ENCODE results near the gene AUTS2. TPM values are rescaled to one million over a fixed set of nuclear protein-coding genes. Genes with fewer than 3 reads are reported as not detected.

AUTS2 gene
- total RNA-seq, 1 experiment from 2014 or later: 256 TPM

GRCh38 chr7:69770613-69771012 is 172.3 kb downstream of the AUTS2 start:
- peaks cover 18 to 21% of the 10 kb centered on the region in 2 experiments for H3K4me1 Mint-ChIP-seq
- no CpG with 5 or more reads among the region's 6 CpGs for WGBS (ENCODE audit: extremely low coverage, insufficient read length, low lambda C conversion rate)
- Histone ChIP-seq H3K4me2 (ENCODE audit: insufficient read depth, insufficient read length, low read length) (no peak overlapping the region), H2BK5ac (ENCODE audit: insufficient read length, low read length) (no peak overlapping the region), H4K20me1 (ENCODE audit: control insufficient read depth, insufficient read depth, insufficient read length) (no peaks in the 10 kb centered on the region), H3T11ph (ENCODE audit: low read length) (no peak overlapping the region), H2AFZ (ENCODE audit: low read length) (no peak overlapping the region), H4K8ac (replicated peaks; ENCODE audit: insufficient read length, low read depth, low read length) (no peak overlapping the region), H3K14ac (ENCODE audit: insufficient read depth, low read length) (no peak overlapping the region), H3K56ac (ENCODE audit: insufficient read length, low read depth, low read length) (no peak overlapping the region), H3K79me1 (ENCODE audit: insufficient read depth, low read depth, low read length, poor library complexity, severe bottlenecking) (no peaks in the 10 kb centered on the region), H3K79me2 (ENCODE audit: insufficient read depth, low read length) (no peaks in the 10 kb centered on the region), H3K27me3 (ENCODE audit: insufficient read depth, low read length) (no peaks in the 10 kb centered on the region), H3K27ac (ENCODE audit: insufficient read length, low read depth, low read length) (no peak overlapping the region), H3K9me3 (ENCODE audit: control insufficient read depth, low read depth, low read length) (no peaks in the 10 kb centered on the region), H2BK20ac (ENCODE audit: low read depth, low read length, poor library complexity, severe bottlenecking) (no peak overlapping the region), H2BK120ac (ENCODE audit: low read depth, low read length, poor library complexity, severe bottlenecking) (no peak overlapping the region), H3K4ac (ENCODE audit: low read depth, low read length) (no peak overlapping the region), H3K9ac (ENCODE audit: extremely low read depth, insufficient read length, low read length) (no peak overlapping the region), H3K18ac (ENCODE audit: insufficient read length, low read depth, low read length) (no peak overlapping the region), H2BK15ac (ENCODE audit: low read depth, low read length) (no peak overlapping the region), H3K4me1 (ENCODE audit: insufficient read depth, low read length) (peaks cover 2% of the 10 kb centered on the region; the same call in 1 of the 2 replicates), H4K91ac (ENCODE audit: insufficient read length, low read depth, low read length) (no peak overlapping the region), H4K5ac (ENCODE audit: insufficient read length, low read depth, low read length) (no peak overlapping the region), H3K23ac (ENCODE audit: insufficient read length, low read depth, low read length) (no peak overlapping the region), H2AK5ac (ENCODE audit: insufficient read length, low read length) (no peak overlapping the region), H3K23me2 (ENCODE audit: insufficient read length, low read depth, low read length, poor library complexity, severe bottlenecking) (no peaks in the 10 kb centered on the region), H2BK12ac (ENCODE audit: insufficient read length, low read depth, low read length) (no peak overlapping the region)
- no peaks in the 10 kb centered on the region for H3K27me3 Mint-ChIP-seq (ENCODE audit: low read depth)
- no peak for DNase-seq
- no peaks in the 10 kb centered on the region for H3K9me3 Mint-ChIP-seq
- H3K27ac Mint-ChIP-seq: no peak overlapping the region
- TF ChIP-seq CTCF (conservative IDR thresholded peaks at IDR 0.05): no peak
- no peak overlapping the region for H3K4me3 Mint-ChIP-seq
- H3K36me3 Mint-ChIP-seq (ENCODE audit: insufficient read depth in 1 of 3, low read depth in 3 of 3): no peaks in the 10 kb centered on the region

All from H9 (cell line).